Loucy (cell line): ENCODE measurements around the gene CNTROB.

Experiments used
- EZH2phosphoT487 ChIP-seq: fragments of 200-600 bp; IDR thresholded peaks from 2 replicates; pipeline ENCODE4 v1.6.1; 2018; ENCODE audit warnings: antibody characterized with exemption, mild to moderate bottlenecking, moderate library complexity, borderline replicate concordance
- TF ChIP-seq, protein P1 (sequence below): fragments of 200-600 bp; sonication (generic); conservative IDR thresholded peaks from 2 replicates; pipeline ENCODE4 v1.5.1; 2014; ENCODE audit warnings: mild to moderate bottlenecking, antibody characterized with exemption, low read length

DNA sequence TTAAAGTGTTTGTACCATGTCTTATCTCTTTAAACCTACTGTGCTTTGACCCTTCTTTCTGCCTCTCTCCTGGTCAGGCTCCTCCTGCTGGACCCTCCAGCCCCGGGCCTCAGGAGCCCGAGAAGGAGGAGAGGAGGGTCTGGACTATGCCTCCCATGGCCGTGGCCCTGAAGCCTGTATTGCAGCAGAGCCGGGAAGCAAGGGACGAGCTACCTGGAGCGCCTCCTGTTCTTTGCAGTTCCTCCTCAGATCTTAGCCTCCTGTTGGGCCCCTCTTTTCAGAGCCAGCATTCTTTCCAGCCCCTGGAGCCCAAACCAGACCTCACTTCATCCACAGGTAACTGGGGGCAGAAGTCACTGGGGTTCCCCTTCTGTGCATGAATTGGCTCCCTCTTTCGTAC is 13.6 kb downstream of the CNTROB start:
- TF ChIP-seq, protein P1, sequence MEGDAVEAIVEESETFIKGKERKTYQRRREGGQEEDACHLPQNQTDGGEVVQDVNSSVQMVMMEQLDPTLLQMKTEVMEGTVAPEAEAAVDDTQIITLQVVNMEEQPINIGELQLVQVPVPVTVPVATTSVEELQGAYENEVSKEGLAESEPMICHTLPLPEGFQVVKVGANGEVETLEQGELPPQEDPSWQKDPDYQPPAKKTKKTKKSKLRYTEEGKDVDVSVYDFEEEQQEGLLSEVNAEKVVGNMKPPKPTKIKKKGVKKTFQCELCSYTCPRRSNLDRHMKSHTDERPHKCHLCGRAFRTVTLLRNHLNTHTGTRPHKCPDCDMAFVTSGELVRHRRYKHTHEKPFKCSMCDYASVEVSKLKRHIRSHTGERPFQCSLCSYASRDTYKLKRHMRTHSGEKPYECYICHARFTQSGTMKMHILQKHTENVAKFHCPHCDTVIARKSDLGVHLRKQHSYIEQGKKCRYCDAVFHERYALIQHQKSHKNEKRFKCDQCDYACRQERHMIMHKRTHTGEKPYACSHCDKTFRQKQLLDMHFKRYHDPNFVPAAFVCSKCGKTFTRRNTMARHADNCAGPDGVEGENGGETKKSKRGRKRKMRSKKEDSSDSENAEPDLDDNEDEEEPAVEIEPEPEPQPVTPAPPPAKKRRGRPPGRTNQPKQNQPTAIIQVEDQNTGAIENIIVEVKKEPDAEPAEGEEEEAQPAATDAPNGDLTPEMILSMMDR: no peak
- no peak for TF ChIP-seq EZH2phosphoT487
